ENCODE data around the gene FSHR. TPM values are rescaled to one million over a fixed set of nuclear protein-coding genes. Genes with fewer than 3 reads are reported as not detected.

Gene FSHR, protein sequence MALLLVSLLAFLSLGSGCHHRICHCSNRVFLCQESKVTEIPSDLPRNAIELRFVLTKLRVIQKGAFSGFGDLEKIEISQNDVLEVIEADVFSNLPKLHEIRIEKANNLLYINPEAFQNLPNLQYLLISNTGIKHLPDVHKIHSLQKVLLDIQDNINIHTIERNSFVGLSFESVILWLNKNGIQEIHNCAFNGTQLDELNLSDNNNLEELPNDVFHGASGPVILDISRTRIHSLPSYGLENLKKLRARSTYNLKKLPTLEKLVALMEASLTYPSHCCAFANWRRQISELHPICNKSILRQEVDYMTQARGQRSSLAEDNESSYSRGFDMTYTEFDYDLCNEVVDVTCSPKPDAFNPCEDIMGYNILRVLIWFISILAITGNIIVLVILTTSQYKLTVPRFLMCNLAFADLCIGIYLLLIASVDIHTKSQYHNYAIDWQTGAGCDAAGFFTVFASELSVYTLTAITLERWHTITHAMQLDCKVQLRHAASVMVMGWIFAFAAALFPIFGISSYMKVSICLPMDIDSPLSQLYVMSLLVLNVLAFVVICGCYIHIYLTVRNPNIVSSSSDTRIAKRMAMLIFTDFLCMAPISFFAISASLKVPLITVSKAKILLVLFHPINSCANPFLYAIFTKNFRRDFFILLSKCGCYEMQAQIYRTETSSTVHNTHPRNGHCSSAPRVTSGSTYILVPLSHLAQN
- total RNA-seq = not detected

- no peaks in the 10 kb centered on the region for H3K27me3 ChIP-seq (replicated peaks; ENCODE audit: insufficient read depth)
- no peak for TF ChIP-seq CTCF (IDR thresholded peaks at IDR 0.05)
- ATAC-seq (ENCODE audit: insufficient number of reproducible peaks, low FRiP score, low read depth) (no peak), DNase-seq (ENCODE audit: low spot score) (no peak)
- no peaks in the 10 kb centered on the region for H3K4me1 ChIP-seq (ENCODE audit: control insufficient read depth in 1 of 2, low read depth in 2 of 2)
- H3K36me3 ChIP-seq = no peaks in the 10 kb centered on the region
- H3K27ac ChIP-seq = no peak within 1 kb of the TSS
- H3K4me3 ChIP-seq = no peak within 1 kb of the TSS
- H3K9me3 ChIP-seq = no peaks in the 10 kb centered on the region
Observed at GRCh38 chr2:49154140-49154539, at the start of gene FSHR. FSHR (minus strand) TSS chr2:49154515; CDS start chr2:49154417, 98 bp downstream.

- Histone ChIP-seq H3K27me3 (replicated peaks; ENCODE audit: insufficient read depth) (no peaks in the 10 kb centered on the region), H3K4me3 (no peak overlapping the region), H3K36me3 (no peaks in the 10 kb centered on the region), H3K27ac (no peak overlapping the region), H3K4me1 (ENCODE audit: control insufficient read depth in 1 of 2, low read depth in 2 of 2) (no peaks in the 10 kb centered on the region), H3K9me3 (no peaks in the 10 kb centered on the region)
- ATAC-seq (ENCODE audit: insufficient number of reproducible peaks, low FRiP score, low read depth) = no peak
- no peak for DNase-seq (ENCODE audit: low spot score)
- no peak for TF ChIP-seq CTCF (IDR thresholded peaks at IDR 0.05)
Observed at GRCh38 chr2:49199266-49199665, 45.0 kb upstream of the FSHR start.

- no peak for DNase-seq (ENCODE audit: low spot score)
Observed at GRCh38 chr2:49194701-49195100, 40.4 kb upstream of the FSHR start.

DNA sequence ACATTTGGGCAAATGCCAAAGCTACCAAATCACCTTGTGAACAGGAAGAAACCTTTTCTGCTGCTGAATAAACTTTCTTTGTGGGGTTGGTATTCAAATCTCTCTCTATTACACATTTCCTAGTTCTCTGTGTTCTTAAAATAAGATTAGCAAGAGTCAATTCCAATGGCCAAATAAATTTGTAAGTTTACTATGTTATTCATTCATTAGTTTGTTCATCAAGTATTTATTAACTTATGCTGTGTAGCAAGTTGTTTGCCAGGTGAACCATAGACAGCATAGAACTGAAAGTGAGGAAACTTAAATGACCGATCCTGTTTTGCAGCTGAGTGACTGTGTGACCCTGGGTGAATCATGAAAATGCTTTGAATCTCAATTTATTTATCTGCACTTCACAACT, 37.7 kb upstream of the FSHR start:
- Histone ChIP-seq H3K9me3 (no peaks in the 10 kb centered on the region), H3K4me3 (no peak overlapping the region), H3K36me3 (no peaks in the 10 kb centered on the region), H3K4me1 (ENCODE audit: control insufficient read depth in 1 of 2, low read depth in 2 of 2) (no peaks in the 10 kb centered on the region), H3K27me3 (replicated peaks; ENCODE audit: insufficient read depth) (no peaks in the 10 kb centered on the region), H3K27ac (no peak overlapping the region)
- no peak for TF ChIP-seq CTCF (IDR thresholded peaks at IDR 0.05)
- ATAC-seq (ENCODE audit: insufficient number of reproducible peaks, low FRiP score, low read depth) (no peak), DNase-seq (ENCODE audit: low spot score) (no peak)

More at GRCh38 chr2:49194701-49195100, 40.4 kb upstream of the FSHR start:
- Histone ChIP-seq H3K4me1 (ENCODE audit: control insufficient read depth in 1 of 2, low read depth in 2 of 2) (no peaks in the 10 kb centered on the region), H3K36me3 (no peaks in the 10 kb centered on the region), H3K27me3 (replicated peaks; ENCODE audit: insufficient read depth) (no peaks in the 10 kb centered on the region), H3K4me3 (no peak overlapping the region), H3K9me3 (no peaks in the 10 kb centered on the region), H3K27ac (no peak overlapping the region)
- no peak for TF ChIP-seq CTCF (IDR thresholded peaks at IDR 0.05)
- no peak for ATAC-seq (ENCODE audit: insufficient number of reproducible peaks, low FRiP score, low read depth)

DNA sequence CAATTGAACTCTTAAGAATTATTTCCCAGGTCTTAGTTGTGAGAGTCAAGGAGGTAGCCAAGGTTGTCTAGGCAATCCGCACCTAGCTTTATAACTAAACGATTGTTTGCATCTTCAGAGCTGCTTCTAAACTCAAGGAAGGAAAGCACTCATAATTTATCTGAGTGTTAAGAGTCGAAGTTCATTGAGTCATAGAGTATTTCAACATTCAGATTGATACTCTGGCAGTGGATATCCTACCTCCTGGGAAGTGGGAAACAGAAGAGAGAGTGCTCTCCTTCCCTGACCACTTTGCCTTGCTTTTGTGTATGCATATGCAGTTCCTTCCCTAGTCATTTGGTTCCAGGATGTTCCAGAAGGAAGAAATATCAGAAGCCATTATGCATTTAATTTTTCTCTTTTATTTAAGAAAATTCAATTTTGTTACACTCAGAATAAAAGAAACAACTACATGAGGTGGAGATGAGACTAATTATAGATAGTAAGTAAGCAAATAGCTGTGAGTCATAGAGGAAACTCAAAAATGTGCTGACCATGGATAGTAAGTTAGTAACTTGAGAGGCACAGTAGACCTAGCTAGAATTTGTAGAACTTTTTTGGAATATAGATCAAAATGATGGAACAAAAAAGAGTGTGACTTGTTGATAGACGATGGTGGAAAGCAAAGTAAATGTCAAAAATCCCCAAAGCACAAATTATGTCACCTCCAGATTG, 35.4 kb upstream of the FSHR start:
- no peak overlapping the region for H3K27ac ChIP-seq
- no peaks in the 10 kb centered on the region for H3K4me1 ChIP-seq (ENCODE audit: control insufficient read depth in 1 of 2, low read depth in 2 of 2)
- no peak for ATAC-seq (ENCODE audit: insufficient number of reproducible peaks, low FRiP score, low read depth)

More for the DNA sequence above, 35.4 kb upstream of the FSHR start:
- no peaks in the 10 kb centered on the region for H3K9me3 ChIP-seq
- TF ChIP-seq CTCF (IDR thresholded peaks at IDR 0.05) = no peak
- H3K4me3 ChIP-seq = no peak overlapping the region
- no peaks in the 10 kb centered on the region for H3K27me3 ChIP-seq (replicated peaks; ENCODE audit: insufficient read depth)
- DNase-seq (ENCODE audit: low spot score) = no peak
- no peaks in the 10 kb centered on the region for H3K36me3 ChIP-seq
